Lower leg skin (tissue), 4 donors: ENCODE measurements around the gene OR2T3. TPM values are rescaled to one million over a fixed set of nuclear protein-coding genes. Genes with fewer than 3 reads are reported as not detected.
"Not testable (repeated sequence)": the region's sequence is repeated elsewhere in the genome, so short reads cannot be mapped to it uniquely, and the experiment has no call there.

Experiments
- DNase-seq, 2 donors: peaks; one replicate each; pipeline ENCODE4 v3.0.0-alpha.2; 2019; ENCODE audit warnings: low spot score in 2 of 2
- H3K4me3 ChIP-seq: fragments of 200-600 bp; sonication (generic); 2 replicates; pipeline ENCODE4 v1.5.1; 2017; ENCODE audit warnings: mild to moderate bottlenecking, low read depth; ENCODE audit not compliant: poor library complexity, severe bottlenecking
- POLR2A ChIP-seq, 2 donors: fragments of 450-650 bp; IDR thresholded peaks; one replicate each; pipeline ENCODE4 v1.6.1; 2016 to 2017; ENCODE audit warnings: antibody characterized with exemption in 2 of 2, mild to moderate bottlenecking in 1 of 2, moderate library complexity in 1 of 2
- WGBS, 2 donors: methylation state at CpG; one replicate each; pipeline ENCODE4 v1.1.5; 2018; 5-methylcytosine and 5-hydroxymethylcytosine counted together
- intact Hi-C: fragments of 100-400 bp; cut with DNase I; formaldehyde crosslinking; loops from one replicate; pipeline ENCODE4 v1.15.0; 2023; ENCODE audit warnings: low total_unique reads
- total RNA-seq, 4 donors: library from RNA; depleted of rRNA; stranded (reverse); fragments of >200 nt; gene quantifications; one replicate each; pipeline ENCODE4 v1.1.0, GENCODE V29; 2016
- TF ChIP-seq, protein P1 (sequence below), 3 donors: fragments of 450-650 bp; IDR thresholded peaks; one replicate each; pipeline ENCODE4 v1.5.1; 2016; ENCODE audit warnings: antibody characterized with exemption in 3 of 3, mild to moderate bottlenecking in 3 of 3, moderate library complexity in 2 of 3

The OR2T3 gene
- total RNA-seq, 4 donors from 2014 or later = not detected

DNA sequence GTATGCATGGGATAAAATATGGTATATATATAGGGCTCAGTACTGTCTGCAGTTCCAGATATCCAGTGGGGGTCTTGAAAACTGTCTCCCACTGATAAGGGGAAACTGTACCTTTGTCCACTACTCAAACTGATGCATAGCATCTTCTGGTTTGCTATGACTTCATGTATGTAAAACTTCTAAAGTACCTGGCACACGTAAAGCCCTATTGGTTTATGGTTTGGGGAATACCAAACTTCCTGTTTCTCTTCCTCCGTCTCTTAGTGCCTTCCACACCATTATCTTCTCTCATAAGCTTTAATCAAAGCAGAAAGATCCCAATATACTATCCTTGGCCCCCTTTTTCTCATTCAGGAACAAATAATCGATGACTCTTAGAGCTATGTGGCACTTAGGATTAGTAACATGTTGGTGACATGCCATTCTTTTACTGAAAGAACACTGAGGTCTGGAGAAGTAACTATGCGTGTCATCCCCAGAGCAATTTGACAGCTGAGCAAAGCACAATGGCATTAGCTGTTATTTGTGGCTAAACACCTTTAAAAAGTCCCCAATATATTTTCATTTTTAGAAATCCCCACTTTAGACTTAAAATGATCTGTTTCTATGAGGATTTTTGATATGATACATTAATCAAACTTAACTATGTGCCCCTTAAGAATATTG, 24.6 kb upstream of the OR2T3 start:
- no CpG with 5 or more reads among the region's 4 CpGs for WGBS, 2 donors
- DNase-seq, intact Hi-C loops, H3K4me3 ChIP-seq: not testable (repeated sequence)

DNA sequence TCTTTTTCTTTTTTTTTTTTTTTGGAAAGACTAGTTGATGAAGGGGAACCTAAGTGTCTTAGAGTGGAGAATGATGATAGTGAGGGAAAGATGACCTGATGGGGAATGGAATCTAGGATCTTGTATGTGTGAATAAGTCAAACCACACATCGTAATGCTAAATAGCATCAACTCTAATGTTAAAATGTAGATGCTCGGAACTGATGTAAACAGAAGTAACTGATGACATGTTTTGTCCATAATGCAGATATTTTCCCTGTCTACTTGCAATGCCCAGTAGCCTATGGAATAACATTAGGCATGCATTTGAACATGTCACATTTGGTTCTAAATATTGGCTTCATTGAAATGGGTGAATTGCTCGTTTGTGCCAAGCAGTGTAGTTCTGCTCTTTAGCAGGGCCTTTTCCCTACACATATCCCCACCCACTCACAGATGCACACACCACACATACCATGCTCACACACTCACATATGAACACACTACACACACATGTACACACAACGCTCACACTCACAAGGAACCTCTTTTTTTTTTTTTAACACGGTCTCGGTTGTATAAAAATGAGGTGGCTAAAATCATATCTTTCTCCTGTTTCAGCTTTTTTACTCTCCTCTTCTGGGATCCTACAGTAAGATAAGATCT, 23.2 kb upstream of the OR2T3 start:
- intact Hi-C loops, H3K4me3 ChIP-seq: not testable (repeated sequence)

DNA sequence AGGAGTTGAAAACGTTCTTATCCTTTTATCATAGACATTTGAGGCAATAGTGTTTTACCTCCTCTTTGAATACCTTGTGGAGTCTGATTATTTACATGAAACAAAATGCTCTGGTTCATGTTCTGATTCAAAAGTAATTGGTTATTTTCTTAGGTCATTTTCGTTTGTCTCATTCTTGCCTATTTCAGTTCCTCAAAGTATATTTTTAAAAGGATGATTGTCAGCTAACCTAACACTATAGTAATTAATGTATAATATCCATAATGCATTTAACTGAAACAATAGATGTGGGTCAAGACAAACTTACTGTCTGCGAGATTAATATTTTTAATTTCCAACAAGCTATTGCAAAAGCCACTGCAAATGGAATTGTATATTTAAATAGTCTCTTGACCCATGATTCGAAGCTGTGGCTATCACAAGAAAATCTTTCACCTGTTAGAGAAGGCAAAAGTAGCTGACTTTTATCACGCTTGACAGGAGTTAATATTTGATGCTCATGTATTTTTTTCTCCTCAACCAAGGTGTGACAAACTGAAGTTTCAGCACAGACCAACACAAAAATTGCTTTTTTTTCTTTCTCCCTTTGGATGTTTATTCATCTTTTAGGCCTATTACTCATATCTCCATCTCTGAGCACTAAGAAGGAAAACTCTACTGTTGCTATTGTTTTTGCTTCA, 22.5 kb upstream of the OR2T3 start:
- H3K4me3 ChIP-seq, DNase-seq, intact Hi-C loops: not testable (repeated sequence)
- WGBS, 2 donors = 32 to 39% methylated on average over 2 of the region's 5 CpGs

More for the DNA sequence above, 23.2 kb upstream of the OR2T3 start:
- 72 to 84% methylated on average over 5 of the region's 6 CpGs for WGBS, 2 donors
- DNase-seq = not testable (repeated sequence)

DNA sequence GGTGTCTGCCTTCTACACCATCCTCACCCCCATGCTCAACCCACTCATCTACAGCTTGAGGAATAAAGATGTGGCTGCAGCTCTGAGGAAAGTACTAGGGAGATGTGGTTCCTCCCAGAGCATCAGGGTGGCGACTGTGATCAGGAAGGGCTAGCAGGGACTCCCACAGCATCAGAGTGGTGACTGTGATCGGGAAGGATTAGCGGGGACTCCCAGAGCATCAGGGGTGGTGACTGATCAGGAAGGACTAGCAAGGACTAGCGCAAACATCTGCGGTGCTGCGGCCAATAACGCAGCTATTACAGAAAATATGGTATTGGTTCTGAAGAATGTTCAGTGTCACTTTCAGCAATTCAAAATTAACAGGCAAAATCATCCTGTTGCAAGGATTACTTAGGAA, 19.5 kb upstream of the OR2T3 start:
- intact Hi-C loops, H3K4me3 ChIP-seq, DNase-seq: not testable (repeated sequence)
- 95% methylated on average over 7 of the region's 7 CpGs; no CpG with 5 or more reads in 1 of the 2 donors for WGBS, 2 donors

DNA sequence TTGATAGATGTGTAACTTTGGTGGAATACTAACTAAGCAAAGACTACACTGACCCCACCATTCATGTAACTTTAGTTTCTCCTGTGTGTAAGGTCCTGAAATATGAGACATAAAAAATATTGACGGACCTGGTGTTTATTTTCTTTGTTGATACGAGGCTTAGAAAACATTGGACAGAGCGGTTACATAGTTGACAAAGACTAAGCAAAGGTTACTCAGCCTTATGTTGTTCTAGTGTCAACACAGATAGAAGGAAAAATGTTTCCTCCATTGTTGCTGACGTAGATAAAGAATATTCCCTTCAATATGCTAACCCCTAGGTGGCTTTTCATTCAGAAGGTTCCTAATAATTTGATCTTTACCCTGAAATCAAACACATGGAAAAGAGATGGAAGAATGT, 18.1 kb upstream of the OR2T3 start:
- 83 to 86% methylated on average over 3 of the region's 4 CpGs for WGBS, 2 donors
- DNase-seq, H3K4me3 ChIP-seq, intact Hi-C loops: not testable (repeated sequence)

DNA sequence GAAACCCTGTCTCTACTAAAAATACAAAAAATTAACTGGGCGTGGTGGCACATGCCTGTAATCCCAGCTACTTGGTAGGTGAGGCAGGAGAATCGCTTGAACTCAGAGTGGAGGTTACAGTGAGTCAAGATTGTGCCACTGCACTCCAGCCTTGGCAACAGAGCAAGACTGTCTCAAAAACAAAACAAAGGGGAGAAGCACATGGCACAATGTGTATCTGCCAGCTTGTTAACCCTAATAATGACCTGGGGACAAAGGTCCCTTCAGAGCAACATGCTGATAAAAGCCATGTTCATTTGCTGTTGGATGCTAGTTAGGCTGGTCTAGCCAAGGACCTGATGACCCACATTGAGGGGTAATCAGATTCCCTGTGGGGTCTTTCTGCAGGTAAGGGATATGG, 16.5 kb upstream of the OR2T3 start:
- H3K4me3 ChIP-seq, DNase-seq, intact Hi-C loops: not testable (repeated sequence)
- no CpG with 5 or more reads among the region's 2 CpGs for WGBS, 2 donors

DNA sequence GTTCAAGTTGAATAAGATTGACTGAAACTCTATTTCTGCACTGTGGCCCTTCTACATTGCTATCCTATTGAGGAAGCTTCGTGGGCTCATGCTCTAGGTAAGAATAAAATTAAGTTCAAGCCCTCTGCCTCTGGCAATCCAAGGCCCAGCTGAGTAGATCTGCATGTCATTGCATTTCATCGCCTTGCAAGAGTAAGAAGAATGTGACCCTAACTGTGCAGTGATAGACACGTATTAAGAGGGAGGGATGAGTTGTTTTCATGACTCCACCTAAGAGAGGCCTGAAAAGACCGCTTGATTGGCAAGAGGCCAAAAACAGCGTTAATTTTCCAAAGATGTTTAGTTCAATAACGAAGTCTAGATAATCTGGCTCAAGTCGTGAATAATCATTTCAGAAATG, 14.0 kb upstream of the OR2T3 start:
- WGBS, 2 donors = 59 to 65% methylated on average over 7 of the region's 7 CpGs
- H3K4me3 ChIP-seq, intact Hi-C loops, DNase-seq: not testable (repeated sequence)

DNA sequence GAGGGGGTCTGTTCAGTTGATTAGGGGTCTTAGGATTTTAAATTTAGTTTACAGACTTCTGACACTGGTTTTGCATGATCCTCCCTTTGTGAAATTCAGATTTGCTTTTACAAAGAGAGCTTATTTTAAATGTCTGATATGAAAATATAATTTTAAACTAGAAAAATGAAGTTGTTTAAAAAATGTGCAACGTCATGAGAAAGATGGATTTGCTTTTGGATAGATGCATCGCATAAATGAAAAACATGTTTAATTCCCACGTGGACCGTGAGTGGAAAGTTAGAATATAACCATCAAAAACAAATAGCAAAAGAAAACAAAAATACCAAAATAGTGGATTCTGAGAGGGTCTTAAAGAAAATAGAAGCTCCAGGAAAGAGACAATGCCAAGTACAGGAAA, 2.0 kb upstream of the OR2T3 start:
- no peak for DNase-seq
- TF ChIP-seq, protein P1, sequence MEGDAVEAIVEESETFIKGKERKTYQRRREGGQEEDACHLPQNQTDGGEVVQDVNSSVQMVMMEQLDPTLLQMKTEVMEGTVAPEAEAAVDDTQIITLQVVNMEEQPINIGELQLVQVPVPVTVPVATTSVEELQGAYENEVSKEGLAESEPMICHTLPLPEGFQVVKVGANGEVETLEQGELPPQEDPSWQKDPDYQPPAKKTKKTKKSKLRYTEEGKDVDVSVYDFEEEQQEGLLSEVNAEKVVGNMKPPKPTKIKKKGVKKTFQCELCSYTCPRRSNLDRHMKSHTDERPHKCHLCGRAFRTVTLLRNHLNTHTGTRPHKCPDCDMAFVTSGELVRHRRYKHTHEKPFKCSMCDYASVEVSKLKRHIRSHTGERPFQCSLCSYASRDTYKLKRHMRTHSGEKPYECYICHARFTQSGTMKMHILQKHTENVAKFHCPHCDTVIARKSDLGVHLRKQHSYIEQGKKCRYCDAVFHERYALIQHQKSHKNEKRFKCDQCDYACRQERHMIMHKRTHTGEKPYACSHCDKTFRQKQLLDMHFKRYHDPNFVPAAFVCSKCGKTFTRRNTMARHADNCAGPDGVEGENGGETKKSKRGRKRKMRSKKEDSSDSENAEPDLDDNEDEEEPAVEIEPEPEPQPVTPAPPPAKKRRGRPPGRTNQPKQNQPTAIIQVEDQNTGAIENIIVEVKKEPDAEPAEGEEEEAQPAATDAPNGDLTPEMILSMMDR (IDR thresholded peaks at IDR 0.05) = no peak
- no peak for TF ChIP-seq POLR2A (IDR thresholded peaks at IDR 0.05)
- intact Hi-C loops = no loop called here
- no peak overlapping the region for H3K4me3 ChIP-seq
- WGBS, 2 donors = 82 to 87% methylated on average over 4 of the region's 4 CpGs

DNA sequence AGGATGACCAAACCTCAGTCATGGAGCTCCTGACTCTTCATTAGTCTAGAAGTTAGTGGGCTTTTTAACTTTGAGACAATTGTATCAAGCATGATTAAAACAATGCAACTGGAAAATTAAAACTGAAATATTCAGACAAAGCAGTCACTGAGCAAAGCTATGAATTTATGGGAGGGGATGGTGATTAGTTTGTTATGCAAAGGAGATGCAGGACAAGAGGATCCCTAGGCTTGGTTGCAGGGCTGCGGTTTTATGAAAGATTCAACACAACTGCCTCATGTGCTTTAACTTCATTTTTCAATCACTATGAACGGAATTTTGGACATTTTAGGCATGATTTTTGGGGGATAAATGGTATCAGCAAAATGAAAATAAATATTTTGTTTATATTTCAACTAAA, 1.0 kb upstream of the OR2T3 start:
- intact Hi-C loops, H3K4me3 ChIP-seq, DNase-seq: not testable (repeated sequence)
- 57 to 60% methylated on average over 2 of the region's 2 CpGs for WGBS, 2 donors

DNA sequence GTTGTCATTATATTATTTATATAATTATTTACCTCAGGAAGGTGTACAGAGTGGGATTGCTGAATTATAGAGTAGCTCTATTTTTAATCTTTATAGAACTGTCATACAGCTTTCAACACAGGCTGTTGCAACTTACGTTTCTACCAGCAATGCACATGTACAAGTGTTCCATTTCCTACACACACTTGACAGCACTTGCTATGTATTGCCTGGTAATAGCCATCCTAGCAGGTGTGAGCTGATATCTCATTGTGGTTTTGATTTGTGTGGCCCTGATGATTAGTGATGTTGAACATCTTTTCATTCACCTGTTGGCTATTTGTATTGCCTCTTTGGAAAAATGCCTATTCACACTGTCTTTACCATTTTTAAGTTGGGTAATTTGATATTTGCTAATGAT, 2.5 kb downstream of the OR2T3 start:
- H3K4me3 ChIP-seq, DNase-seq, intact Hi-C loops: not testable (repeated sequence)
- no CpG with 5 or more reads among the region's 1 CpG for WGBS, 2 donors

DNA sequence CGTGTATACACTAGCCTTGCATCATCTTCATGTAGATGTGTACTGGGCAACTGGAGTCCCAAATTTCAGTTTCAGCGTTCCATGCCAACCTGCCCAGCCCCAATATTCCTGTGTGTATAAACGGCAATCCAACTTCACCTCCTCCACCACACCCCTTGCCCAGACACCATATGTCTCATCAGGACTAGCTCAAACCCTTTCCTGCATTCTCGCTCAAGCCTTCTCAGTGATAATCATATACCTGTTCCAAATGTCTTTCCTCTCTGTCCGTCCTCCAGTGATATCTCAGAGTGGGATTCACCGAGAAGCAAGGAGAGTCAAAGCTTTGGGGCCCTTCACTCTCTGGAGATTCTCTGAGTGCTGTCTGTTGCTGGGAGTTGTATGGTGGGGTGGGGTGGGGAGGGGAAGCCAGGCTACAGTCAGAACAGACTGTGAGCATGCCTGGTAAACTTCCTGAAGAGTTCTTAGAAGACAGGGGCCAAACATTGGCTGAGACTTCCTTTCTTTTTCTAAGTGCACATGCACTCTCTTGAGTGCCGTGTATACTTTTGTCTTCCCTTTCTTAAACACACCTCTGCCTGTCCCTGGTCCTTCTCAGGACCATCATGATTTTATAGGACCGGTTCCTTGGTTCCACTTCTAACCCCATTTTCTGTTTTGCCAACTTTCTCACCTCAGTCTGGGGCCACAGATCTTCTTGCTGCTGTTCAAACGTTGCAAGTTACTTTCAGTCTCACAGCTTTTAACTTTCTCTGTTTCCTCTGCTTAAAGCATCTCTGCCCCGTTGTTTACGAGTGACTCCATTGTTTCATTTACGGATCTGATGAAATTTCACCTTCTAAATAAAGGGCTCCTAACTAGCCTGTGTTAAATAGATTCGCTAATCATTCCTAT, 8.8 kb downstream of the OR2T3 start:
- DNase-seq, H3K4me3 ChIP-seq, intact Hi-C loops: not testable (repeated sequence)
- 72 to 75% methylated on average over 13 of the region's 13 CpGs for WGBS, 2 donors

DNA sequence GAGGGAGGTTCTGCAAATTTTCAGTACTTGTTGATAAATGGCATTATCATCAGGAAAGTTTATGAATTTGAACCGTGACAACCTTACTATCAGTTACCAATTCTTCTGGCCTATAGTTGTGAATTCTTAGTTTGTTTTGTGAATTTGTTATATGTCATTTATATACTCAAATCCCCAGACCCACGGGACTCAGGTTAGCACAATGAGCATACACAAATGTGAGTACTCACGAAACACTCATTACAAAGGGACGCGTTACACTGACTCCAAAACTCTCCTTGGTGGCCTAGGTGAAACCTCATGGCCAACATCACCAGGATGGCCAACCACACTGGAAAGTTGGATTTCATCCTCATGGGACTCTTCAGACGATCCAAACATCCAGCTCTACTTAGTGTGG, 15.1 kb downstream of the OR2T3 start, which contains the start of gene OR2T5:
TSS of gene OR2T5 (plus strand) at position 301 of the 400 bp plus-strand sequence. CDS start at position 301, 0 bp downstream.
- WGBS, 2 donors = 89% methylated on average over 4 of the region's 6 CpGs; no CpG with 5 or more reads in 1 of the 2 donors
- intact Hi-C loops, DNase-seq, H3K4me3 ChIP-seq: not testable (repeated sequence)

DNA sequence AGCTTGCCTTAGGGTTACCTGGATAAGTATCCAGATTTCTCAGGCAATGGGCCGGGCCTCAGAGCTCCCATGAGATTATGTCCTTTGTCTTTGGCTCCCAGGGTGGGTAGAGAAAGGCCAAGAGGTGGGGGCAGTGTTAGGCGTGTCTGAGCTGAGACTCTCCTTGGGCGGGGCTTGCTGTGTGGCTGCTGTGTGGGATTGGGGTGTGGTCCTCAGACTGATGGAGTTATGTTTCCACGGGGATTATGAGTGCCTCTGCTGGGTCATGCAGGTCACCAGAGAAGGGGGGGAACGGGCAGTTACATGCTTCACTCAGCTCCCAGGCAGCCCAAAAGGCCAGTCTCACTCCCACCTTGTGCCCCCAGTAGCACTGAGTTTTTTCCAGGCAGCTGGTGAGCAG, 23.5 kb downstream of the OR2T3 start:
- no CpG with 5 or more reads among the region's 5 CpGs for WGBS, 2 donors
- H3K4me3 ChIP-seq, DNase-seq, intact Hi-C loops: not testable (repeated sequence)
